ENCODE data around the gene TUT4.

The TUT4 gene

GRCh38 chr1:52414942-52415341, 137.9 kb downstream of the TUT4 start:
- Mint-ChIP-seq H3K4me1 (no peaks in the 10 kb centered on the region), H3K27me3 (no peaks in the 10 kb centered on the region), H3K9me3 (no peaks in the 10 kb centered on the region), H3K27ac (no peak overlapping the region), H3K4me3 (no peak overlapping the region), H3K36me3 (peaks cover 43% of the 10 kb centered on the region)
- no peak for DNase-seq (ENCODE audit: low spot score in 2 of 2)
- no peak for ATAC-seq (ENCODE audit: low read depth)

GRCh38 chr1:52413410-52413989, 139.4 kb downstream of the TUT4 start:
- peak overlapping the region; percentile 9 for H3K27ac Mint-ChIP-seq
- no peak for ATAC-seq (ENCODE audit: low read depth)

DNA sequence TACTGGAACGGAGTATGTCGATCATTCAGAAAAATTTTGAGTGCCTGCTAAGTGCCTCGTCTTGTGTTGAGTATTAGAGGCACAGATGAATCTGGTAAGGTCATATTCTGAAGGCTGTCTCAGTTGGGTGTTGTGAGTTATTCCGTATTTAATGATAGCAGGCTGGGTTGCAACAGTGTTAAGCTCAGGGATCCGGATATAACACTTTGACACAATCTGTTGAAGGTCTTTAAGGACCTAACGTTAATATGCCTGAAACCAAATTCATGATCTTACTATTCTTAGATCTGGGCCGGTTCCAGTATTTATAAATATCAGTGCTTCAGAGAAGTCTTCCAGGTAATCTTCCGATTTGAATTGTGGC, 147.9 kb downstream of the TUT4 start:
- Mint-ChIP-seq H3K27me3 (no peaks in the 10 kb centered on the region), H3K4me1 (peaks cover 11% of the 10 kb centered on the region), H3K27ac (peak overlapping the region; percentile 99), H3K36me3 (peaks cover 17% of the 10 kb centered on the region), H3K9me3 (no peaks in the 10 kb centered on the region), H3K4me3 (peak overlapping the region; percentile 95)
- ATAC-seq (ENCODE audit: low read depth) (no peak), DNase-seq (ENCODE audit: low spot score in 2 of 2) (no peak)

More at GRCh38 chr1:52413410-52413989, 139.4 kb downstream of the TUT4 start:
- H3K4me3 Mint-ChIP-seq, result no peak overlapping the region
- H3K9me3 Mint-ChIP-seq, result no peaks in the 10 kb centered on the region
- H3K36me3 Mint-ChIP-seq, result peaks cover 46% of the 10 kb centered on the region
- no peak for DNase-seq (ENCODE audit: low spot score in 2 of 2)
- no peaks in the 10 kb centered on the region for H3K4me1 Mint-ChIP-seq
- no peaks in the 10 kb centered on the region for H3K27me3 Mint-ChIP-seq

GRCh38 chr1:52404116-52404974, 148.5 kb downstream of the TUT4 start, which contains the start of the genes ORC1 and PRPF38A:
TSS of gene ORC1 (minus strand) at chr1:52404423. CDS start at chr1:52402223, 2,200 bp downstream.
TSS of gene PRPF38A (plus strand) at chr1:52404602. CDS start at chr1:52404750, 148 bp downstream.
- H3K27me3 Mint-ChIP-seq, result no peaks in the 10 kb centered on the region

DNA sequence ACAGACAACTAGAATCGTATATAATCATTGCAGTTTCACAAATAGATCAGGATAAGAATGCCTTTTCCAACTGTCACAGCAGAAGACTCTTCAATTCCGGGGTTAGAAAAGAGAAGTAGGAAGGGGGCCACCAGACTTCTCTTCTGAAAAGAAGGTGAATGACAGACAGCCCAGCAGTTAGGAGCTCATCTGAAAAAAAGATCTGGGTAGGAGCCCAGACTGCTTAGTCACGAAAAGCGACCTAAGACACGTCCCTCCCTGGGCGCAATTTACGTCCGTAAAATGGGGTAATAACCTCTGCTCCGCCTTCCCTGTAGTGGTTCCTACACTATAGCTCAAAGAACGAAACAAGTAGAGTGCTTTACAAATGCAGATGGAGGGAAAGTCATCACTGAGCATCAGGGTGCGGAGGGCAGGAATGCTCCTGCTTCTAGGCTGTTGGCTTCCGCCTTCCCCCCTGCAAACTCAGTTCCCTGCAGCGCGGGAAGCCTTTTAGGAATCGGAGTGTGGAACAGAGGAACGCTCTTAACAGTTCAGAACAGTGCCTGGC, 149.3 kb downstream of the TUT4 start:
- Mint-ChIP-seq H3K4me1 (peaks cover 11% of the 10 kb centered on the region), H3K27ac (peak overlapping the region; percentile 99), H3K36me3 (peaks cover 10% of the 10 kb centered on the region), H3K27me3 (no peaks in the 10 kb centered on the region), H3K9me3 (no peaks in the 10 kb centered on the region), H3K4me3 (peak overlapping the region; percentile 95)
- DNase-seq (ENCODE audit: low spot score in 2 of 2) (peak; percentile 41 to 46), ATAC-seq (ENCODE audit: low read depth) (peak; percentile 46)

More at GRCh38 chr1:52404116-52404974, 148.5 kb downstream of the TUT4 start, which contains the start of the genes ORC1 and PRPF38A:
- Mint-ChIP-seq H3K36me3 (peaks cover 17% of the 10 kb centered on the region), H3K27ac (peak within 1 kb of the TSS; percentile 99), H3K4me3 (peak within 1 kb of the TSS; percentile 95), H3K4me1 (peaks cover 11% of the 10 kb centered on the region), H3K9me3 (no peaks in the 10 kb centered on the region)
- ATAC-seq (ENCODE audit: low read depth) (peak; percentile 93), DNase-seq (ENCODE audit: low spot score in 2 of 2) (peak; percentile 89 to 92)

- Mint-ChIP-seq H3K36me3 (peaks cover 6% of the 10 kb centered on the region), H3K27ac (no peak overlapping the region)
- no peak for DNase-seq (ENCODE audit: low spot score in 2 of 2)
Measured at GRCh38 chr1:52402860-52403240, 150.0 kb downstream of the TUT4 start.

DNA sequence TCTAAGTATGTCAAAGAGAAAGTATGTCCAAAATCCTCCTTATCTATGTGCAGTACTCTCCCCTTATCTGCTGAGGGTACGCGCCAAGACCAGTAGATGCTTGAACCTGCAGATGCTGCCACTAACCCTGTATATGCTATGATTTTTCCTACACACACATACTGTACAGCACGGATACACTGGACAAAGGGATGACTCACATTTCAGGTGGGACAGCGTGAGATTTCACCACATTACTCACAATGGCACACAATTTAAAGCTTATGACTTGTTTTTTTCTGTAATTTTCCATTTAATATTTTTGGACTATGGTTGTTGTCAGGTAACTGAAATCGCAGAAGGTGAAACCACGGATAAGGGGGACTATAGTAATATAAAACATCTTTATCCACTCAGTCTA, 152.8 kb downstream of the TUT4 start:
- peaks cover 2% of the 10 kb centered on the region for H3K4me1 Mint-ChIP-seq
- H3K9me3 Mint-ChIP-seq, result no peaks in the 10 kb centered on the region
- peaks cover 2% of the 10 kb centered on the region for H3K36me3 Mint-ChIP-seq
- DNase-seq (ENCODE audit: low spot score in 2 of 2) (no peak), ATAC-seq (ENCODE audit: low read depth) (no peak)
- H3K27ac Mint-ChIP-seq, result no peak overlapping the region
- no peak overlapping the region for H3K4me3 Mint-ChIP-seq
- no peaks in the 10 kb centered on the region for H3K27me3 Mint-ChIP-seq

More at GRCh38 chr1:52402860-52403240, 150.0 kb downstream of the TUT4 start:
- Mint-ChIP-seq H3K9me3 (no peaks in the 10 kb centered on the region), H3K4me3 (no peak overlapping the region), H3K4me1 (peaks cover 11% of the 10 kb centered on the region), H3K27me3 (no peaks in the 10 kb centered on the region)
- no peak for ATAC-seq (ENCODE audit: low read depth)

DNA sequence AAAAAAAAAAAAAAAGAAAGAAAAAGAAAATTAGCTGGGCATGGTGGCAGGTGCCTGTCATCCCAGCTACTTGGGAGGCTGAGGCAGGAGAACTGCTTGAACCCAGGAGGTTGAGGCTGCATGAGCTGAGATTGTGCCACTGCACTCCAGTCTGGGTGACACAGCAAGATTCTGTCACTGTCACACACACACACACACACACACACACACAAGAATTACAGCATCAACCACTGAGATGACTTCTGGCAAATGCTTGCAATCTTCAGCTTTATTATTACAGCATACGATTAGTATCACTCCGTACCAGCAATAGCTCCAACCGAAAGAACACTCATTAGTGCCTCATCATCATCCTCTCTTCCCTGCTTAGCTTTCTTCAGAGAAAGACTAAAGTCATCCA, 153.3 kb downstream of the TUT4 start:
- H3K27me3 Mint-ChIP-seq, result no peaks in the 10 kb centered on the region
- H3K9me3 Mint-ChIP-seq, result no peaks in the 10 kb centered on the region
- ATAC-seq (ENCODE audit: low read depth), result no peak

DNA sequence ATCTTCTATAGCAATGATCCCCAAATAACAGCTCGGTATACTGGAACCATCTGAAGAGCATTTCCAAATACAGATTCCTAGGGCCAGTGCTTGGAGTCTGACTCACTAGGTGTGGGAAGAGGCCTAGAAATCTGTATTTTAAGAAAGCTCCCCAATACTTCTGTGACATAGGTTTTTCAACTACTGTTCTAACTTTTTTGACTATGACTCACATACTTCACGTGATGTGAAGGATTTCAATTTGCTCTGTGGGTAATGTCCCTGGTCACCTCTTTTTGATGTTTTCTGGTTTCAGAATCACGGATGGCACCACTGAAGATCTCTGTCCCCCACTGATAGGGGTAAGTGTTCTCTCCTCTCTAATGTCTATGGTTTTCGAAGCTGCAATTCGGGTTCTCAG, 159.7 kb downstream of the TUT4 start:
- no peaks in the 10 kb centered on the region for H3K27me3 Mint-ChIP-seq
- H3K27ac Mint-ChIP-seq, result no peak overlapping the region
- no peaks in the 10 kb centered on the region for H3K9me3 Mint-ChIP-seq
- DNase-seq (ENCODE audit: low spot score in 2 of 2) (no peak), ATAC-seq (ENCODE audit: low read depth) (no peak)
- H3K4me1 Mint-ChIP-seq, result no peaks in the 10 kb centered on the region
- no peaks in the 10 kb centered on the region for H3K36me3 Mint-ChIP-seq
- H3K4me3 Mint-ChIP-seq, result no peak overlapping the region

More for the DNA sequence above, 153.3 kb downstream of the TUT4 start:
- Mint-ChIP-seq H3K27ac (no peak overlapping the region), H3K36me3 (peaks cover 2% of the 10 kb centered on the region), H3K4me1 (peaks cover 2% of the 10 kb centered on the region), H3K4me3 (no peak overlapping the region)
- DNase-seq (ENCODE audit: low spot score in 2 of 2), result no peak

DNA sequence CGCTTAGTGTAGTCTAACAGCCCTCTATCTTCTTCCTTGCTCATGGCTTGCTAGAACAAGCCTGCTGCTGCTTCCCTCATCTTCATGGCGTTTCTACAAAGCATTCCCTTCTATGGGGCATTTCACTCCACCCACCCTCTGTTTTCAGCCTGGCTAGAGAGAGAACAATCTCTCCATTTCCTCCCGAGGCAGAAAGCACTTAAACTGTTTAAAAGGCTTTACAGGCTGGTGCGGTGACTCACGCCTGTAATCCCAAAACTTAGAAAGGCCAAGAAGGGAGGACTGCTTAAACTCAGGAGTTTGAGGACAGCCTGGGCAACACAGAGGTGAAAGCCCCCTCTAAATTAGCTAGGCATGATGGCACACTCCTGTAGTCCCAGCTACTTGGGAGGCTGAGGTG, 166.4 kb downstream of the TUT4 start:
- no peaks in the 10 kb centered on the region for H3K27me3 Mint-ChIP-seq
- DNase-seq (ENCODE audit: low spot score in 2 of 2) (no peak), ATAC-seq (ENCODE audit: low read depth) (no peak)
- H3K4me1 Mint-ChIP-seq, result no peaks in the 10 kb centered on the region
- H3K4me3 Mint-ChIP-seq, result no peak overlapping the region
- no peaks in the 10 kb centered on the region for H3K9me3 Mint-ChIP-seq
- H3K36me3 Mint-ChIP-seq, result peaks cover 2% of the 10 kb centered on the region
- H3K27ac Mint-ChIP-seq, result no peak overlapping the region

- DNase-seq (ENCODE audit: low spot score in 2 of 2) (no peak), ATAC-seq (ENCODE audit: low read depth) (no peak)
- Mint-ChIP-seq H3K36me3 (peaks cover 2% of the 10 kb centered on the region), H3K9me3 (no peaks in the 10 kb centered on the region), H3K4me1 (no peaks in the 10 kb centered on the region), H3K27ac (no peak overlapping the region), H3K27me3 (no peaks in the 10 kb centered on the region), H3K4me3 (no peak overlapping the region)
Measured at GRCh38 chr1:52385376-52385775, 167.5 kb downstream of the TUT4 start.
